ENCODE results near the gene WNK2.

Gene WNK2

DNA sequence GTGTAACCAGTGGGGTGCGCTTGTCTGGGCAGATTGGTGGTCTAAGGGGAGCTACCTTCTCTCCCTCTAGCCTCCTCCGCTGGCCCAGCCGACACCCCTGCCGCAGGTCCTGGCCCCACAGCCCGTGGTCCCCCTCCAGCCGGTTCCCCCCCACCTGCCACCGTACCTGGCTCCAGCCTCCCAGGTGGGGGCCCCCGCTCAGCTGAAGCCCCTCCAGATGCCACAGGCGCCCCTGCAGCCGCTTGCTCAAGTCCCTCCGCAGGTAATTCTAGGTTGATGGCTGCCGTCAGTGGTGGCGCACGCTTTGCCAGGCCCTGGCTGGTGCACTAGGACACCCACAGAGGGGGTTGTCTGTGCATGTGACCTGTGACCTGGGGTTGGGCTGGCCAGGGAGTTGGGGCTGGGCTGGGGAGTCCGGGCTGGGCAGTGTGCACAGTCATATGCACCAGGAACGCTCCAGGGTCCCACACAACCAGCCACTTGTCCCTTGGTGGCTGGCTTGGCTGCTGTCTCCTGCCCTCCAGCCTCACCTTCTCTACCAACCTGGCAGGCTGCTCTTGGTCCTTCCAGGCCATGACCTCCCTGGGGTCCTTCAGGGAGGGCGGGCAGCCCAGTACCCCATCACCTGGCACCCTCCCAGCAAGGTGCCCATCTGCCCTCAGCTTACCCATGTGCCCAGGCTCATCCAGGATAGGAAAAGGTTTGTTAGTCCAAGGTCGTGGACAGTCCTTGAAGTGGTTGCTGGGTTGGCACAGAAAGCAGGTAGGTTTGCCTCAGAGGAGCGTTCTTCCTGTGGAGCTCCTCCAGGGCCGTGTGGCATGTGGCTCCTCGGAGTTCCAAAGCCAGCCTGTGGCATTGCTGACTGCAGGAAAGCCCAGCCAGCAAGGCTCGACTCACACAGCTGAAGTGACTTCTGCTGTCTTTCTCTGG lies 73.2 kb downstream of the WNK2 start:
- no peak for DNase-seq

DNA sequence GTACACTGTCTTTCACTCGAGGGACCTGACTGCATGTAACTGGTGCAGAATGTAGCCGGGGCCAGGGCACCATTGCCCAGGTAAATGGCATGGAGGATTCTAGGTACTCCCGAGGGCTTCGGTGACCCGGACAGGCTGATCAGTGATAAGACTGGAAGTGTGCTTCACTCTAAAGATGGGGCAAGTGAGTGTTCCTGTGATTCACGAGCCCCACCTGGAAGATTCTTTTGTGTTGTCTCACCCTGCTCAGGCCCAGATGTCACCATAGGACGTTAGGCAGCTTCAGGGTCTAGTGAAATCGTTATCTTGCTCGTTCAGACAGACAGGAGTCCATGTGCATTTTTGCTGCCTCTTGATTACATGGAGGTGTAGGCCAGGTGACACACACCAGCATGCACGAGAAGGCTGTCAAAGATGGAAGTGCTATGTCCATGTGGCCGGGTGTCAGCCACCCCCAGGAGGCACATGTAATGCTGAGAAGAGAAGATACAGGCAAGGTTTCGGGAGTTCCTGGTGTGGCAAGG lies 73.9 kb downstream of the WNK2 start:
- DNase-seq = no peak

DNA sequence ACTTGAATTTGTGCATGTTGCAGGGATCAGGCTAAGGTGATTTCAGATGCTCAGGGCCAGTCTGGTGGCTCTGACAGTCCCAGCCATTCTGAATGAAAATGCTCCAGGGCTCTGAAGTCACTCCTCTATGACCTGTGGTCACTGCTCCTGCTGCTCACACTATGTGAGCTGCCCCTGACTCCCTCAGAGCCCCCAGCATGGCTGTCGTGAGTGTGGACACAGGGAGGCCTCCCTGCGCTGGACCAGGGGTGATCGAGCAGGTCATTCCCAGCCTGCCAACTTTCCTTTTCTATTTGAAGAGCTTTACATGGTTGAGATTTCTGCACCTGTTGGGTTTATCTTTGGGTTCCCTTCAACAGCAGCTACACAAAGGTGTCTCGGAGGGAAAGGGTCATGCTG lies 74.5 kb downstream of the WNK2 start:
- DNase-seq = no peak

DNA sequence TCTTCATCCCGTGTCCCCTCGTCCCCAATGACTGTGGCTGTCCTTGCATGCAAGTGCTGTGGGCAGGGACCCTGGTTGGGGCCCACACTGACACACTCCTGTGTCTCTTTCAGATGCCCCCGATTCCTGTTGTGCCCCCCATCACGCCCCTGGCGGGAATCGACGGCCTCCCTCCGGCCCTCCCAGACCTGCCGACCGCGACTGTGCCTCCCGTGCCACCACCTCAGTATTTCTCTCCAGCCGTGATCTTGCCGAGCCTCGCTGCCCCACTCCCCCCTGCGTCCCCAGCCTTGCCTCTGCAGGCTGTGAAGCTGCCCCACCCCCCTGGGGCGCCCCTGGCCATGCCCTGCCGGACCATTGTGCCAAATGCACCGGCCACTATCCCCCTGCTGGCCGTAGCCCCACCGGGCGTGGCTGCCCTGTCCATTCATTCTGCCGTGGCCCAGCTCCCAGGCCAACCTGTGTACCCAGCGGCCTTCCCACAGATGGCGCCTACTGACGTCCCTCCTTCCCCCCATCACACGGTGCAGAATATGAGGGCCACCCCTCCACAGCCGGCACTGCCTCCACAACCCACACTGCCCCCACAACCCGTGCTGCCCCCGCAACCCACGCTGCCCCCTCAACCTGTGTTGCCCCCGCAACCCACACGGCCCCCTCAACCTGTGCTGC lies 75.0 kb downstream of the WNK2 start:
- no peak for DNase-seq

DNA sequence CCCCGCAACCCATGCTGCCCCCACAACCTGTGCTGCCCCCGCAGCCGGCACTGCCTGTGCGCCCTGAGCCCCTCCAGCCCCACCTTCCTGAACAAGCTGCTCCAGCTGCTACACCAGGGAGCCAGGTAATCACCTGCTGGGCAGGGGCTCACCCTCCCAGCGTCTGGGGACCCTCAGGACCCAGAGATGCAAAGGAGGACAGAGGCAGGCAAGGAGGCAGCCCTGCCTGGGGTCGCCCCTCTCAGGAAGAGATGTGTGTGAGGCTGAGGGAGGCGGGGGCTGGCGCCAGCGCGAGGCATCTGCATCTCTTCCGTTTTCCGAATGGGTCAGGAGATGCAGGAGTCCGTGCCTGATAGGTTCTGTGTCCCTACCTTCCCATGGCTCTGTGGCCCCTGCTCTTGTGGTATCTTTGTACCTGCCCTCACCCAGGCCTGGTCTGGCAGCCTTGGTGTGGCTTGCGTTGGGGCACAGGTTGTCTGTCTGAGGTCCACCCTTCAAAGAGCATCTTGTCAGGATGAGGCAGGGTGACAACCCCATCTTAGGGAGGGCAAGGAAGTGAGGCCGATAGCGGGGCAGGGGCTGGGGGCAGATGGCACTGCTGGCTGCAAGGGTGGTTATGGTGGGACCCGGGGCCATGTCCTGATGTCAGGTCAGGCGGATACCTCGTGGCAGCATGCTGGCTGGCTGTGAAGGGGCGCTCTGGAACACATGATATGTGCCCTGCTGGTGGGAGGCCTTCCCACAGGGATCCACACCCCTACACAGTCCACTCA lies 75.7 kb downstream of the WNK2 start:
- DNase-seq = no peak

DNA sequence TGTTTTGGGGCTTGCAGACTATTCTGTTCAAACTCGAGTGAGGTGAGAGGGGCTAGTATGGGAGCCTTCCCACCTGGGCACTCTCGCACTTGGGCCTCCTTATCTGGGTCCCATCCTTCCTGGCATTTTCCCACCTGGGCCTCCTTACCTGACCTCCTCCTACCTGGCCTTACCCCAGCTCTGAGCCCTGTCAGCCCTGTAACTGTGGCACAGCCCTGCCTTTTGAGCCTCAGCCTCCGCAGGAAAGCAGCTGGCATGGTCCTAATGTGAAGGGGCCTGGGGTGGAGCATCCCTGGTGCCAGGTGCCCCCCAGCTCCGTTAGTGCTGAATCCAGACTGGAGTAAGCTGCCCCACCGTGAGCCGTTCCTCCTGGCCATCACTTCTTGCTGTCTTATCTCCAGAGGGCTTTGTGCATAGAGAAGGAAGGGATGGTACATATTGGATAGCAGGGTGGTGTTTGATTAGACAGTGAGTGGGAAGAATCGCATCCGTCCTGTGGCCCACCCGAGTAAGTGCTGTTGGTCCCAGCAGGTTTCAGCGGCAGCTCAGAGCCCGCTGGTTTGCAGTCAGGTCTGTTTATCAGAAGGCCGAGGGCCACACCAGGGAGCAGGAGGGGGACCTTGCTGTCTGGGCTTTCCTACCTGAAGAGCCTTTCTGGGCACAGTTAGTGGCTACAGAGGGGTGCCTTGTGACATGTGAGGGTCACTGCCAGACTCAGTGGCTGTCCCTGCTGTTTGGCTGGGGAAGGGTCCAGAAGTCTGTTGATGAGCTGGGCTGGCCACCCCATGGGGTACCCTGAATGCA lies 76.5 kb downstream of the WNK2 start:
- DNase-seq = no peak

DNA sequence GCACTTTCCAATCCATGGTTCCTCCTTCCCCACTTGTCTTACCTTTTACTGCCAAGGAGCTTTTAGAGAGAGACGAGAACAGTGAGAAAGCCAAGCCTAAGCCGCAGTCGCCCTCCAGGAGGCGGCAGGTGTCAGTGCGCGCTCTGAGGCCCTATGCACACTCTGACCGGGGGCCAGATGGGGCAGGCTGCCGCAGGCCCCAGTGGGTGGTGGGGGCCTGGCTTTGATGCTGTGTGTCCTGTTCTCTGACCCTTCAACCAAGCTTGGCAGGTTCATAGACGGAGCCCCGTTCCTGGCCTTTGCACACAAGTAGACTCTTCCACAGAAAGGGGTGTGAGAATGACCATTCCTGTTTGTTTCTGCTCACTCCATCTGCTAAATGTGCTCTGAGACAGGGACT lies 77.3 kb downstream of the WNK2 start:
- DNase-seq = no peak

DNA sequence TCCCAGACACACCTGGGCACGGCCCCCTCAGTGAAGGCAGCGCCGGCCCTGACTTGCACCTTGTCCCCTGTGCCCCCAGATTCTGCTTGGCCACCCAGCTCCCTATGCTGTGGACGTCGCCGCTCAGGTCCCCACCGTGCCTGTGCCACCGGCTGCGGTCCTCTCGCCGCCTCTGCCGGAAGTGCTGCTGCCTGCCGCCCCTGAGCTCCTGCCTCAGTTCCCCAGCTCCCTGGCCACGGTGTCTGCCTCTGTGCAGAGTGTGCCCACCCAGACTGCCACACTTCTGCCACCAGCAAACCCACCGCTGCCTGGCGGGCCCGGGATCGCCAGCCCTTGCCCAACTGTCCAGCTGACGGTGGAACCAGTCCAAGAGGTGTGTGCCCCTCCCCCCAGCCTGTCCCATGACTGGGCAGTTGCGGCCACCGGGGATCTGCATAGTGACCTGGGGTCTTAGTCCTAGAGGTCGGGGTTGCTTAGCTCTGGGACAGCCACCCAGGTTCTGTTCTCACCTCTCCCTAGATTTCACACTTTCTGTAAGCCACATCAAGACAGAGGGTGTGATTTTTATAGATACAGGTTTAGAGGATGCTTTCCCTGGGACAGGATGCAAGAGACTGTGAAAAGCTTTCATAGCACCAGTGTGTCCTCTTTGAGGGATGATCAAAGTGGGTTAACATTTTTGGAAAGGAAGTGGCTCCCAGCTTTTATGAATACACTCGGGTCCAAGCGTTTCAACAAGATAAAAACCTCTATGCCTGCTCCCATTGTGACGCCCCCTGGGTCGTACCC lies 78.0 kb downstream of the WNK2 start:
- no peak for DNase-seq

DNA sequence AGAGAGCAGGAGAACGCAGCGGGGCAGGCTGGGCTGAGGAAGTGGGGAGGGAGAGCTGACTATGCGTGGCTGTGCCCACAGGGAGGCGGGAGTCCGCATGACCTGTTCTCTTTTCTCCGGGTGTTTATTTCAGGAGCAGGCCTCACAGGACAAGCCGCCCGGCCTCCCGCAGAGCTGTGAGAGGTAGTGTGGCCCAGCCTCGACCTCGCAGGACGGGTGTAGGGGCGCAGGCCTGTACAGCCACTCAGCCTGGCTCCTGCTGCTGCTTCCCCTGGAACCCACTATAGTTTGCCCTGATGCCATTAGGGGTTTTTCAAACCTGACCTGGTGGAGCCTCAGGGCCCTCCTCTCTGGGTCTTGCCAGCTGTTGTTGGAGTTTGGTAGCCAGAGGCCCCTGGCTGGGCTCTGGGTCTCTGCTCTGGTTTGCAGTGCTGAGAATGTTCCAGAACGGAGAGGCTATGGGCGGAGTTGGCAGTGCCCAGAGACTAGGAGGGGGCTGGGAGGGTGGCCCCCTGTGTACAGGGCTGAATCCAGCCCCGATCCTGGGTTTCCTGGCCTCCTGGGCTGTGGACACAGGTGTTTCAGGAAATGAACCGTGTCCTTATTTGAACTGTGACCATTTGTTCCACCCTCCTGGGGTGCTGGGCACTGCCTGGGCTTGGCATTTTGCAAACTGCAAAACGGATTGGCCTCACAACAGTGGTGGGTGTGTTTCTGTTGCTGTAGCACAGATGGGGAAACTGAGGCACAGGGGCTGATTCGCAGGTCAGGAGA lies 78.8 kb downstream of the WNK2 start:
- DNase-seq = no peak

DNA sequence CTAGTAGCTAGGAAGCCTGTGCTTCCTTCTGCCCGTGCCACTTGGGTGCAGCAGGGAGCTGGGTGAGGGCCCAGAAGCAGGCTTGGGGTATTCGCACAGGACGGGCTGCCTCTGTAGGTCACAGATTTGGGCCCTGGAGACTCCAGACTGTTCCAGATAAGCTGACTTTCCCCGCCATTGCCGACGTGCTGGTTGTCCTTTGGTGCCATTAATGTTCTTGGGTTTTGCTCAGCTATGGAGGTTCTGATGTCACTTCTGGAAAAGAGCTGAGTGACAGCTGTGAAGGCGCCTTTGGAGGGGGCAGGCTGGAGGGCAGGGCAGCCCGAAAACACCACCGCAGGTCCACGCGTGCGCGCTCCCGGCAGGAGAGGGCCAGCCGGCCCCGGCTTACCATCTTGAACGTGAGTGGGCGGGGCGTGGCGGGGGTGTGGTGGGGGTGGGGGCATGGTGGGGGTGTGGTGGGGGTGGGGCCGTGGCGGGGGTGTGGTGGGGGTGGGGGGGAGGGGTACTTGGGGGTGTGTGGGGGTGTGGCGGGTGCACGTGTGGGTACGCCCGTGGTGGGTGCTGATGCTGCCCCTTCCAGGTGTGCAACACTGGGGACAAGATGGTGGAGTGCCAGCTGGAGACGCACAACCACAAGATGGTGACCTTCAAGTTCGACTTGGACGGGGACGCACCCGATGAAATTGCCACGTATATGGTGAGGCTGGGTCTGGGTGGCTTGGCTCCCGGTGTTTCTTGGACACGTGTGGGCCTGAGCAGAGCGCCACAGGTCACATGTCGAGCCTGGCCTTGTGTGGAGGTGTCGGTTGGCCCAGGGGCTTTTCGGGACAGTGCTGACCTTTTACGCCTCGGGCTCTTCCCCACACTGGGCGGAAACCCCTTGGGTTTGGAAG lies 79.6 kb downstream of the WNK2 start:
- DNase-seq = no peak

DNA sequence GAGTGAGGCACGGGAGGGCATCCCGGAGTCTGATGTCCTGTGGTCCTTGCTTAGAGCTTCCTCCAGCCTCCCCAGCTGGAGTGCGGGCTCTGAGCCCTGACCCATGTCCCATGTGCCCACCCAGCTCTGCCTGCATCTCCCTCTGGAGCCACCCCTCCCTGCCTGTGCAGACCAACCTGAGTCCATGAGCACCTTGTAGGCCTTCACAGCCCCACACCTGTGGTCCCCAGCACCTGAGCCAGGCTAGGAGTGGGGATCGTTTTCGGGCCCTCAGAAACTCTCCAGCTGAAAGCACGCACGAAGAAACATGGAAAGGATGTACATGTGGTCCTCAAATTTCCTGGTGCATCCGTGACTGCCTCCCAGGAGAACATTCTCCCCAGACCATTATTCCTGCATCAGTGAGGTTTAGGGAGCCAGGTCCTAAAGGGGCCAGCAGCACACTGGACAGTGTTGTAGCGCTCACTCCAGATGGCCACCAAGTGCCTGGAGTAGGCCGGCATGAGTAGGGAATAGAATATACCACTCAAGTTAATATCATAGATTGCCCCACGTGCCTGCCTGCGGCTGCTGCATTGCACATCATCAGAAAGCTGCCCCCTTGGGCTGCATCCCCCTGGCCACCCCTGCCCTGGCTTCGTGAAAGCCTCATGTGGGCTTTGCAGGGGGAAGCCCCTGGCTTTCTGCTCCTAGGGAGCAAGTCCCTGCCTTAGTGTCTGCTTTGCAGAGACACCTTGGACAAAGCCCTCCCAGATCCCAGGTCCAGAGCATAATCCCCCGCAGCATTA lies 80.6 kb downstream of the WNK2 start:
- no peak for DNase-seq

DNA sequence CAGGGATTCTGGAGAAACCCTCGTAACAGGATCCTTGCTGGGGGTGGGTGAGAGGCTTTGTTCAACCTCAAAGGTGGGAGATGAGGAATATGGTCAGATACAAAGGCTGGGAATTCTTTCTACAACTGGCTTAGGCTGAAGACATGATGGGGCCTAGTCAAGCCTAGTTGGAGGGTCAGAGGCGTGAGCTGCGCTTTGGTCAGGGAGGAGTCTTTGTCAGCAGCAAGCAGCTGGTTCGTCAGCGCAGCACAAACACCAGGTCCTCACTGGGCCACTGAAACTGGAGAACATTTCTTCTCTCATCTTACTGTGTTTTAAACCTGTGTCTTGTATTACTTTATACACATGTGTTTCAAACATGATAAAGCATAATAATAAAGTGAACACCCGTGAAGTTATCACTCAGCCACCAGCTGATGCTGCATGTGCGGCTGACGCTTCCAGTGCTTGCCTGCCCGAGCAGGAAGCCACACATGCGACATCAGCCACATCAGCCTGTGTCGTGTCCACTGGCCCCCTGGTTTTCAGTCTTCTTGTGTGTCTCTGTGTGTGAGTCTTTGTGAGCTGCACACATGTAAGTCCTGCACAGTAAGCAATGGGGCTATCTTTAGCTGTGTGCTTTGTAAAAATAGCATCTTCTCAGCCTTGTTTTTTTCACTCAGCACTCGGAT lies 81.5 kb downstream of the WNK2 start:
- no peak for DNase-seq

DNA sequence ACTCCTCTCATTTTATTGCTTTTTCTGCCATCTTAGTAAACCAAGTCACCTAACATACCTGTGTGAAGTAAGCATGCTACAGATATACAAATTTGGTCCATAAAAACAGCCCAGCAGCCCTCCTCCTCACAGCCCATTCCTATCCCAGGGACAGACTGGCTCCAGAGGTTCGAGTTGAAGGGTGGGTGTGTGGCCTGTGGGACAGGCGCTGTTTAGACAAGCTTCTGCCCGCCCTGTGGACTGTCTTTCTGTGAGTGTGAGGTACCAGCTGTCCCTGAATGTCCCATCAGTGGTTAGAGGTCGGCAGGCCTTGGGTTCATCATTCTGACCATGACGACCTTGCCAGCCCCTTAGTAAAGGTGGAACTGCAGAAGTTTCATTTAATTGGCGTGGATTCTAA lies 82.0 kb downstream of the WNK2 start:
- no peak for DNase-seq

DNA sequence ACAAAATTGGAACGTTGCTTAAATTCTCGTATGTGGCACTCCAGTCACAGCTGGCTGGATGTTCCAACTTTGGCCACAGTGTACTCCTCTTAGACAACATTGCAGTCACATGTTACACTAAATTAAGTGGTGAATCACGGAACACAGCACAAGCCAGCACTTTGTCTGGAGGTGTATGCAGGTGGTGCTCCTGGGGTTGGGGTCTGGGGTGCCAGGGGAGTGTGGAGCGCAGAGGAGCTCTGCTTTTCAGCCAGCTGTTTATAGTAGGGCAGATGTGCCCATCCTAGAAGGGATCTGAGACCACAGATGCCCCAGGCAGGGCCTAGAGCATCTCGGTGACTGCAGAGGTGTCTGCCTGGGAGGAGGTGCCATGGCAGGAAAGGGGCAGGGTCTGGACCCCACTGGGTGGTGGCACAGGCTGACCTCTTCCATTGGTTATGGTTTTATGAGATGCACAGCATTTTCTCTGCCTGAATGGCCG lies 82.6 kb downstream of the WNK2 start:
- no peak for DNase-seq

DNA sequence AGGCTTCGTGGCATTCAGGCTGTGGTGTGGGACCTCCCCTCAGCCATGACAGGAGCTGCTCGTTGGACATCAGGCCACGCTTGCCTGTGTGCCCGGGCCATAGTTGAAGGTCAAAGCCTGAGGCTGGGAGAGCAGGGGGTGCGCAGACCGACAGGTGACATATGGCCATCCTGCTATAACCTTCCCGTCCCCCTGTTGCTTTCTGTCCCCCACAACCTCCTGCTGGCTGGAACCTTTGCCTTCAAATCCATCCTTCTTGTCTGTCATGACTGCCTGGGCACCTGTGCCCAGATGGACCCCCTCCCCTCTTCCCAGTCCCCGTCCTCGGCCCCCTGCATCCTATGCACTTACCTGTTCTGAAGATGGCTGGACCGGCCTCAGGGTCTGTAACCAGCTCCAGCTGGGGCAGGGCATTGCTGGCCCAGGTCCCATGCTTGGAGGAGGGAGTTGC lies 83.2 kb downstream of the WNK2 start:
- DNase-seq = no peak

DNA sequence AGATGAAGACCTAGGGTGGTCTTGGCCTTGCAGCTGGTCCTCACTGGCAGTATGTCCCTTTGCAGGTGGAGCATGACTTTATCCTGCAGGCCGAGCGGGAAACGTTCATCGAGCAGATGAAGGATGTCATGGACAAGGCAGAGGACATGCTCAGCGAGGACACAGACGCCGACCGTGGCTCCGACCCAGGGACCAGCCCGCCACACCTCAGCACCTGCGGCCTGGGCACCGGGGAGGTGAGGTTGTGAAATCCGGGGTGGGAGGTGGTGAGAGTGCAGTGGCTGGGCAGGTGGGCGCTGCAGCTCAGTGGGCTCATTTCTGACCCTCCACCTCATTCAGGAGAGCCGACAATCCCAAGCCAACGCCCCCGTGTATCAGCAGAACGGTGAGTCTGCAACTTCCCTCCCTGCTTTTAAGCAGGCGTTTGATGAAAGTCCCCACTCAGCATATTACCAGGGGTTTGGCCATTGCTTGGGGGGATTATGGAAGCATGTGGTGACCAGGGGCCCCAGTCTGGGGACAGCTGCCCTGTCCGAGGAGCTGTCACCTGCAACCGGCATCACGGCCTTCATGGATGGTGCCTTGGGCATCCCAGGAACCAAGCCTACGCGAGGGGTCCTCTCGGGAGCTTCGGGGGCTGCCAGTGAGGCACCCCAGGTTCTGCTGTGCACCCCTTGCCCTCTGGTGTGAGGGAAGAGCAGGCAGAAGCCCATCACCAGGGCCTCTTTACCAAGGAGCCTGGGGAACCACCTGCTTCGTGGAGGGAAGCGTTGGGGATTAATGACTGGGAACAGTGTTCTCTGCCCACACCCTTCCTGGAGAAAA lies 84.0 kb downstream of the WNK2 start:
- DNase-seq = no peak

Measured in CD4-positive, alpha-beta T cell treated with Interleukin-12 subunit alpha and Interleukin-12 subunit beta, for 1 hour (primary cell).